ENCODE measurements around the gene PEX26. TPM values are rescaled to one million over a fixed set of nuclear protein-coding genes. Genes with fewer than 3 reads are reported as not detected.

The PEX26 gene
- total RNA-seq, 4 donors from 2014 or later = 29.4 to 49.6 (median 39.4) TPM

- TF ChIP-seq, protein P1, sequence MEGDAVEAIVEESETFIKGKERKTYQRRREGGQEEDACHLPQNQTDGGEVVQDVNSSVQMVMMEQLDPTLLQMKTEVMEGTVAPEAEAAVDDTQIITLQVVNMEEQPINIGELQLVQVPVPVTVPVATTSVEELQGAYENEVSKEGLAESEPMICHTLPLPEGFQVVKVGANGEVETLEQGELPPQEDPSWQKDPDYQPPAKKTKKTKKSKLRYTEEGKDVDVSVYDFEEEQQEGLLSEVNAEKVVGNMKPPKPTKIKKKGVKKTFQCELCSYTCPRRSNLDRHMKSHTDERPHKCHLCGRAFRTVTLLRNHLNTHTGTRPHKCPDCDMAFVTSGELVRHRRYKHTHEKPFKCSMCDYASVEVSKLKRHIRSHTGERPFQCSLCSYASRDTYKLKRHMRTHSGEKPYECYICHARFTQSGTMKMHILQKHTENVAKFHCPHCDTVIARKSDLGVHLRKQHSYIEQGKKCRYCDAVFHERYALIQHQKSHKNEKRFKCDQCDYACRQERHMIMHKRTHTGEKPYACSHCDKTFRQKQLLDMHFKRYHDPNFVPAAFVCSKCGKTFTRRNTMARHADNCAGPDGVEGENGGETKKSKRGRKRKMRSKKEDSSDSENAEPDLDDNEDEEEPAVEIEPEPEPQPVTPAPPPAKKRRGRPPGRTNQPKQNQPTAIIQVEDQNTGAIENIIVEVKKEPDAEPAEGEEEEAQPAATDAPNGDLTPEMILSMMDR (IDR thresholded peaks at IDR 0.05) = no peak
- TF ChIP-seq POLR2A (IDR thresholded peaks at IDR 0.05) = no peak
- 44 to 75% methylated on average over 5 to 12 of the region's 12 CpGs for WGBS, 2 donors
Observed at GRCh38 chr22:18111759-18112330, 34.1 kb downstream of the PEX26 start.

DNA sequence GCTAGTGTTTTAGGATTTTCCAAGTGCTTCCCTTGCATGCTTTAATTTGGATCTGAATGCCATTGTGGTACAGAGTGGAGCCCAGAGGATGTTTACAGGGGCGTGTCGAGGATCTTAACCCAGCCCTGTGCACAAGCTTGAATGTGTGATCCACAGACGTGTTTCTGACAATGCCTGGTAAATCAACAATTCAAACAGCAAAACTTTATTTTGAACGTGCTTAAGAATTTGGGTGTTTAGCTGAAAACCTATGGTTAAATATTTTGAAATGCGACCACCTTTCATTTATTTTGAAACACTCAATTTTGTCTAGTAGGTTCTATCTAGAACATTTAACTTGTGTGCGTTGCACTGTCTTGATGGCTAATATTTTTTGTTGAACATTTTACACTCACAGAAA is 34.6 kb downstream of the PEX26 start:
- no peak for DNase-seq
- 81 to 86% methylated on average over 6 of the region's 6 CpGs for WGBS, 2 donors
- H3K4me3 ChIP-seq (replicated peaks in 1 of 3) = no peak overlapping the region
- TF ChIP-seq, protein P1 (IDR thresholded peaks at IDR 0.05) = no peak
- no peak for TF ChIP-seq POLR2A (IDR thresholded peaks at IDR 0.05)
- no peaks in the 10 kb centered on the region for H3K9me3 ChIP-seq
- no peaks in the 10 kb centered on the region for H3K36me3 ChIP-seq
- H3K27ac ChIP-seq = no peak overlapping the region
- H3K27me3 ChIP-seq = no peaks in the 10 kb centered on the region
- intact Hi-C loops (cut with DNase I) = no loop called here
- peaks cover 17 to 21% of the 10 kb centered on the region in 2 donors for H3K4me1 ChIP-seq

More at GRCh38 chr22:18111759-18112330, 34.1 kb downstream of the PEX26 start:
- Histone ChIP-seq H3K27ac (peak overlapping the region in 1 of 3 donors; percentile 80), H3K27me3 (no peaks in the 10 kb centered on the region), H3K4me1 (peaks cover 17 to 21% of the 10 kb centered on the region in 2 donors), H3K4me3 (replicated peaks in 1 of 3) (no peak overlapping the region), H3K36me3 (no peaks in the 10 kb centered on the region), H3K9me3 (no peaks in the 10 kb centered on the region)
- intact Hi-C loops (cut with DNase I) = no loop called here
- DNase-seq = peak; percentile 73 to 79

GRCh38 chr22:18113680-18114394 is 36.0 kb downstream of the PEX26 start:
- Histone ChIP-seq H3K4me3 (replicated peaks in 1 of 3) (no peak overlapping the region), H3K9me3 (no peaks in the 10 kb centered on the region), H3K36me3 (no peaks in the 10 kb centered on the region), H3K4me1 (peaks cover 17 to 21% of the 10 kb centered on the region in 2 donors), H3K27me3 (no peaks in the 10 kb centered on the region), H3K27ac (no peak overlapping the region)
- intact Hi-C loops (cut with DNase I) = no loop called here
- TF ChIP-seq, protein P1 (IDR thresholded peaks at IDR 0.05) = no peak
- TF ChIP-seq POLR2A (IDR thresholded peaks at IDR 0.05) = no peak
- DNase-seq = no peak
- 78 to 86% methylated on average over 11 of the region's 11 CpGs for WGBS, 2 donors

DNA sequence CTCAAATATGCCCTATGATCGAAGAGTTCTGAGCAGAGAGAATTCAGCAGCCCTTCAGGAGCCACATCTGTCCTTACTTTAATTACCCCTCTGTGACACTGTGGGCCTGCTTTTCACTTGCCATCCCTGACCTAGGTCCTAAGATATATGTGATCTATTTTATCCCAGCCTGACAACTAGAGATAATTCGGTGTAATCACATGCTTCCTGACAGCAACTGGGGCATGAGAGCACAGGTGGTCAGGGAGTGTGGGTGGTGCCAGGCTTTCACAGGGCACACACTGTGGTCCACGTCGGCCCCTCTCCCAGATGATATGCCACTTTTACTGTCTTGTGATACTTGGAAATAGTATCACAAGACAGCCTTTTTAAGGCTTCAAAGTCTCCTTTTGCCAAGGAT is 36.7 kb downstream of the PEX26 start:
- 69 to 75% methylated on average over 4 of the region's 4 CpGs for WGBS, 2 donors
- H3K4me1 ChIP-seq = peaks cover 17 to 21% of the 10 kb centered on the region in 2 donors
- no peak overlapping the region for H3K27ac ChIP-seq
- no peak for DNase-seq
- intact Hi-C loops (cut with DNase I) = no loop called here
- no peaks in the 10 kb centered on the region for H3K27me3 ChIP-seq
- H3K9me3 ChIP-seq = no peaks in the 10 kb centered on the region
- no peaks in the 10 kb centered on the region for H3K36me3 ChIP-seq
- no peak overlapping the region for H3K4me3 ChIP-seq (replicated peaks in 1 of 3)
- no peak for TF ChIP-seq POLR2A (IDR thresholded peaks at IDR 0.05)
- TF ChIP-seq, protein P1 (IDR thresholded peaks at IDR 0.05) = no peak

GRCh38 chr22:18114976-18115652 is 37.3 kb downstream of the PEX26 start:
- no peak for DNase-seq
- WGBS, 2 donors = 95 to 96% methylated on average over 15 of the region's 15 CpGs
- intact Hi-C loops (cut with DNase I) = no loop called here
- TF ChIP-seq, protein P1 (IDR thresholded peaks at IDR 0.05) = no peak
- TF ChIP-seq POLR2A (IDR thresholded peaks at IDR 0.05) = no peak
- Histone ChIP-seq H3K4me1 (peaks cover 11 to 18% of the 10 kb centered on the region in 2 donors), H3K9me3 (no peaks in the 10 kb centered on the region), H3K36me3 (no peaks in the 10 kb centered on the region), H3K27me3 (no peaks in the 10 kb centered on the region), H3K4me3 (replicated peaks in 1 of 3) (no peak overlapping the region), H3K27ac (no peak overlapping the region)
